ENCODE measurements around the gene DENND2A.
"Not testable (repeated sequence)": the region's sequence is repeated elsewhere in the genome, so short reads cannot be mapped to it uniquely, and the experiment has no call there.

DENND2A gene

GRCh38 chr7:140540136-140540777 is 100.4 kb downstream of the DENND2A start:
- DNase-seq = no peak

- DNase-seq = no peak
Measured at GRCh38 chr7:140539461-140539860, 101.2 kb downstream of the DENND2A start.

GRCh38 chr7:140537750-140538482 is 102.7 kb downstream of the DENND2A start:
- no peak for DNase-seq

GRCh38 chr7:140534743-140535142 is 105.9 kb downstream of the DENND2A start:
- DNase-seq = no peak

GRCh38 chr7:140533394-140533872 is 107.2 kb downstream of the DENND2A start:
- no peak for DNase-seq

- not testable (repeated sequence) for DNase-seq
Measured at GRCh38 chr7:140529428-140529827, 111.2 kb downstream of the DENND2A start.

GRCh38 chr7:140526787-140527664 is 113.6 kb downstream of the DENND2A start:
- no peak for DNase-seq

GRCh38 chr7:140526214-140526613 is 114.4 kb downstream of the DENND2A start:
- DNase-seq = no peak

GRCh38 chr7:140525743-140526142 is 114.9 kb downstream of the DENND2A start:
- no peak for DNase-seq

- DNase-seq = no peak
Measured at GRCh38 chr7:140521421-140521820, 119.2 kb downstream of the DENND2A start.

GRCh38 chr7:140519007-140519399 is 121.6 kb downstream of the DENND2A start:
- DNase-seq = no peak

- DNase-seq = no peak
Measured at GRCh38 chr7:140518370-140519006, 122.1 kb downstream of the DENND2A start.

- DNase-seq = peak; percentile 78 to 89
Measured at GRCh38 chr7:140517546-140518369, 122.9 kb downstream of the DENND2A start.

GRCh38 chr7:140512317-140513000 is 128.2 kb downstream of the DENND2A start:
- DNase-seq = peak; percentile 61 to 78

GRCh38 chr7:140509789-140510188 is 130.8 kb downstream of the DENND2A start:
- no peak for DNase-seq

GRCh38 chr7:140507556-140507955 is 133.1 kb downstream of the DENND2A start:
- peak in 1 of 2 experiments; percentile 21 for DNase-seq

- DNase-seq = peak; percentile 83 to 92
Measured at GRCh38 chr7:140506788-140507464, 133.7 kb downstream of the DENND2A start.

GRCh38 chr7:140501966-140502365 is 138.6 kb downstream of the DENND2A start:
- no peak for DNase-seq

- not testable (repeated sequence) for DNase-seq
Measured at GRCh38 chr7:140497807-140498206, 142.8 kb downstream of the DENND2A start.

- DNase-seq = no peak
Measured at GRCh38 chr7:140497241-140497769, 143.3 kb downstream of the DENND2A start.
